ENCODE data around the gene C4orf50. TPM values are rescaled to one million over a fixed set of nuclear protein-coding genes. Genes with fewer than 3 reads are reported as not detected.

C4orf50 gene
- polyA plus RNA-seq, 3 donors = not detected

DNA sequence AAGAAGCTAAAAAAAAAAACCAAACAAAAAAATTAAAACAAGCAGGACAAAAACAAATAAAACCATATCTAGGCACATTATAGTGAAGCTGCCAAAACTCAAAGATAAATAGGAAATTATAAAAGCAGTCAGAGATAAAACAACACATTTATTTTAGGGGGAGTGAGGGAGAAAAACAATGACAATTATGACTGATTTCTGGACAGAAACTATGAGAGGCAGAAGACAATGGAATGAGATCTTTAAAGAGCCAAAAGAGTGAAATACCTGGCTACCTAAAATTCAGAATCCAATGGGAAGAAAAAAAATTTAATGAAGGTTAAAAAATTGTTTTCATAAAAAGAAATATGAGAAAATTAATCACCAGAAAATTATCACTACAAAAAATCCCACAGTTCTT lies 33.4 kb downstream of the C4orf50 start:
- H4K20me1 ChIP-seq (ENCODE audit: insufficient read depth, low read length) = no peaks in the 10 kb centered on the region
- no peak overlapping the region for H3K4me2 ChIP-seq (replicated peaks; ENCODE audit: extremely low read depth, low read length, poor library complexity, severe bottlenecking)
- H3K4me3 Mint-ChIP-seq = no peak overlapping the region
- H3K36me3 Mint-ChIP-seq = no peaks in the 10 kb centered on the region
- no peaks in the 10 kb centered on the region for H3K36me3 ChIP-seq (replicated peaks in 1 of 2; ENCODE audit: control insufficient read depth in 1 of 2, insufficient read depth in 2 of 2, low read length in 2 of 2)
- H2AFZ ChIP-seq (ENCODE audit: insufficient read depth, low read depth, low read length, poor library complexity, severe bottlenecking) = no peak overlapping the region
- intact Hi-C loops (cut with micrococcal nuclease) = no loop called here
- TF ChIP-seq, protein P1, sequence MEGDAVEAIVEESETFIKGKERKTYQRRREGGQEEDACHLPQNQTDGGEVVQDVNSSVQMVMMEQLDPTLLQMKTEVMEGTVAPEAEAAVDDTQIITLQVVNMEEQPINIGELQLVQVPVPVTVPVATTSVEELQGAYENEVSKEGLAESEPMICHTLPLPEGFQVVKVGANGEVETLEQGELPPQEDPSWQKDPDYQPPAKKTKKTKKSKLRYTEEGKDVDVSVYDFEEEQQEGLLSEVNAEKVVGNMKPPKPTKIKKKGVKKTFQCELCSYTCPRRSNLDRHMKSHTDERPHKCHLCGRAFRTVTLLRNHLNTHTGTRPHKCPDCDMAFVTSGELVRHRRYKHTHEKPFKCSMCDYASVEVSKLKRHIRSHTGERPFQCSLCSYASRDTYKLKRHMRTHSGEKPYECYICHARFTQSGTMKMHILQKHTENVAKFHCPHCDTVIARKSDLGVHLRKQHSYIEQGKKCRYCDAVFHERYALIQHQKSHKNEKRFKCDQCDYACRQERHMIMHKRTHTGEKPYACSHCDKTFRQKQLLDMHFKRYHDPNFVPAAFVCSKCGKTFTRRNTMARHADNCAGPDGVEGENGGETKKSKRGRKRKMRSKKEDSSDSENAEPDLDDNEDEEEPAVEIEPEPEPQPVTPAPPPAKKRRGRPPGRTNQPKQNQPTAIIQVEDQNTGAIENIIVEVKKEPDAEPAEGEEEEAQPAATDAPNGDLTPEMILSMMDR (IDR thresholded peaks at IDR 0.05) = no peak
- peaks cover 6 to 15% (median 11%) of the 10 kb centered on the region in 7 donors for H3K9me3 Mint-ChIP-seq
- H3K9me3 ChIP-seq (replicated peaks in 1 of 2; ENCODE audit: control insufficient read depth in 1 of 2, insufficient read depth in 1 of 2, low read length in 2 of 2) = no peaks in the 10 kb centered on the region
- peaks cover 3 to 16% (median 9%) of the 10 kb centered on the region in 3 donors for H3K27me3 Mint-ChIP-seq (ENCODE audit: low read depth in 3 of 3)
- no peak overlapping the region for H3K4me3 ChIP-seq (replicated peaks in 1 of 3; ENCODE audit: low read depth in 2 of 3, low read length in 3 of 3)
- no peaks in the 10 kb centered on the region for H3K79me2 ChIP-seq (ENCODE audit: insufficient read depth, low read length)
- H3K27ac Mint-ChIP-seq = no peak overlapping the region
- no peak for DNase-seq
- H3K27me3 ChIP-seq (ENCODE audit: control insufficient read depth in 2 of 2, insufficient read depth in 2 of 2, low read length in 2 of 2) = no peaks in the 10 kb centered on the region
- no peaks in the 10 kb centered on the region for H3K4me1 ChIP-seq (ENCODE audit: control insufficient read depth in 1 of 2, insufficient read depth in 2 of 2, low read length in 2 of 2)
- no peak overlapping the region for H3K9ac ChIP-seq (ENCODE audit: insufficient read depth, low read length, poor library complexity, severe bottlenecking)
- peaks cover 2% of the 10 kb centered on the region for H3K4me1 Mint-ChIP-seq
- H3K27ac ChIP-seq (ENCODE audit: low read depth in 1 of 2, low read length in 2 of 2) = no peak overlapping the region

DNA sequence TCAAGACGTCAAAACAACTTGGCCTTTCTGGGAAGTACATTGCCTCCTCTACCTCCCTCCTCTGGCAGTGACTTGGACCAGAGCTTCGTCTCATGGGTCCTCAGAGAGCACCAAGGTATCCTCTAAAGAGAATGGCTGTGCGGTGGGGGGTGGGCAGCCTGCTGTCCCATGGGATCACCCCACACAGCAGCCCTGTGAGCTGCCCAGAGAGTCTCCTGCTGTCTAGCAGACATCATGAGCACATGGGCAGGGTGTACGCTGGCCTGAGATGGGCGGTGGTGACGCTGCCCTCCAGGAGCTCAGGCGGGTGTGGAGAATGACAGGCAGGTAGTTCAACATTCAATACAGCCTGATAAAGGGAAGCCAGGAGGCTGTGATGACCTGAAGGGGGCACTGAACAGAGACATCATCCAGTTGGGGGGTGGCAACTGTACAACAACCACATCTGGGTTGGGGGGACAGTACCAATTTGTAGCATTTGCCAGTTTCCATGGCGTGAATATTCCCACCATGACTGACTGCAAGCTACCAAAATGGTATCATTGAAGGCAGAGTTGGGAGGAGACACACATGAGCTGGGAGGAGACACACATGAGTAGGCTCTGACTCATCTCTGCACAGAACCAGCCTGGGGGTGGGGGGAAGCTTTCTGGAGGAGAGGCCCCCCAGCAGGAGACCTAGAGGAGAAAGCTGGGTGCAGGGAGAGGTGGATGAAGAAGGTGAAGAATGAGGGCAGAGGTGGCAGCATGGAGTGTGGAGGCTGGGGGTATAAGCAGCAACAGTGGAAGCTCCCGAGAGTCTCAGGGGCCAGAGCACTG lies 35.9 kb downstream of the C4orf50 start:
- no peaks in the 10 kb centered on the region for H3K79me2 ChIP-seq (ENCODE audit: insufficient read depth, low read length)
- peaks cover 6 to 15% (median 11%) of the 10 kb centered on the region in 7 donors for H3K9me3 Mint-ChIP-seq
- H3K36me3 Mint-ChIP-seq = no peaks in the 10 kb centered on the region
- H4K20me1 ChIP-seq (ENCODE audit: insufficient read depth, low read length) = no peaks in the 10 kb centered on the region
- TF ChIP-seq, protein P1 (IDR thresholded peaks at IDR 0.05) = no peak
- H2AFZ ChIP-seq (ENCODE audit: insufficient read depth, low read depth, low read length, poor library complexity, severe bottlenecking) = no peak overlapping the region
- no peaks in the 10 kb centered on the region for H3K9me3 ChIP-seq (replicated peaks in 1 of 2; ENCODE audit: control insufficient read depth in 1 of 2, insufficient read depth in 1 of 2, low read length in 2 of 2)
- no peak overlapping the region for H3K4me3 Mint-ChIP-seq
- no peaks in the 10 kb centered on the region for H3K4me1 ChIP-seq (ENCODE audit: control insufficient read depth in 1 of 2, insufficient read depth in 2 of 2, low read length in 2 of 2)
- no peak overlapping the region for H3K27ac Mint-ChIP-seq
- no peaks in the 10 kb centered on the region for H3K36me3 ChIP-seq (replicated peaks in 1 of 2; ENCODE audit: control insufficient read depth in 1 of 2, insufficient read depth in 2 of 2, low read length in 2 of 2)
- 95% methylated on average over 7 of the region's 9 CpGs for WGBS (ENCODE audit: insufficient coverage)
- no peak overlapping the region for H3K4me3 ChIP-seq (replicated peaks in 1 of 3; ENCODE audit: low read depth in 2 of 3, low read length in 3 of 3)
- H3K9ac ChIP-seq (ENCODE audit: insufficient read depth, low read length, poor library complexity, severe bottlenecking) = no peak overlapping the region
- intact Hi-C loops (cut with micrococcal nuclease) = no loop called here
- H3K4me1 Mint-ChIP-seq = no peaks in the 10 kb centered on the region
- no peaks in the 10 kb centered on the region for H3K27me3 ChIP-seq (ENCODE audit: control insufficient read depth in 2 of 2, insufficient read depth in 2 of 2, low read length in 2 of 2)
- H3K27ac ChIP-seq (ENCODE audit: low read depth in 1 of 2, low read length in 2 of 2) = no peak overlapping the region
- no peak for DNase-seq
- H3K4me2 ChIP-seq (replicated peaks; ENCODE audit: extremely low read depth, low read length, poor library complexity, severe bottlenecking) = no peak overlapping the region
- peaks cover 3 to 8% (median 6%) of the 10 kb centered on the region in 3 donors for H3K27me3 Mint-ChIP-seq (ENCODE audit: low read depth in 3 of 3)
